UCSD-AML1 (cell line): ENCODE results near the gene GSG1L2.

Experiments
- DNase-seq: peaks from one replicate; lab custom pipeline; 2025; ENCODE audit not compliant: unreplicated experiment; lab: John Stamatoyannopoulos, UW

Gene GSG1L2

GRCh38 chr17:9821921-9822320, at the start of gene GSG1L2:
Gene GSG1L2, minus strand, starts transcription at chr17:9822079. Its CDS starts 8 bp downstream, at chr17:9822071.
- no peak for DNase-seq

GRCh38 chr17:9868552-9868951, 46.7 kb upstream of the GSG1L2 start:
- DNase-seq, result no peak

- no peak for DNase-seq
Observed at GRCh38 chr17:9865586-9865985, 43.7 kb upstream of the GSG1L2 start.

- DNase-seq, result no peak
Observed at GRCh38 chr17:9862949-9863348, 41.1 kb upstream of the GSG1L2 start.

- DNase-seq, result no peak
Observed at GRCh38 chr17:9862220-9862619, 40.3 kb upstream of the GSG1L2 start.

- no peak for DNase-seq
Observed at GRCh38 chr17:9860851-9861250, 39.0 kb upstream of the GSG1L2 start.

- no peak for DNase-seq
Observed at GRCh38 chr17:9859781-9860180, 37.9 kb upstream of the GSG1L2 start.

GRCh38 chr17:9855036-9855435, 33.2 kb upstream of the GSG1L2 start:
- DNase-seq, result no peak

- no peak for DNase-seq
Observed at GRCh38 chr17:9854255-9854654, 32.4 kb upstream of the GSG1L2 start.

- DNase-seq, result no peak
Observed at GRCh38 chr17:9850151-9850550, 28.3 kb upstream of the GSG1L2 start.

- DNase-seq, result no peak
Observed at GRCh38 chr17:9845306-9845705, 23.4 kb upstream of the GSG1L2 start.

GRCh38 chr17:9844153-9844552, 22.3 kb upstream of the GSG1L2 start:
- no peak for DNase-seq

GRCh38 chr17:9843152-9844010, 21.5 kb upstream of the GSG1L2 start:
- DNase-seq, result no peak

GRCh38 chr17:9842057-9842758, 20.3 kb upstream of the GSG1L2 start:
- DNase-seq, result no peak

GRCh38 chr17:9839433-9839832, 17.6 kb upstream of the GSG1L2 start:
- no peak for DNase-seq

GRCh38 chr17:9837551-9838471, 15.9 kb upstream of the GSG1L2 start:
- no peak for DNase-seq

- no peak for DNase-seq
Observed at GRCh38 chr17:9833922-9834321, 12.0 kb upstream of the GSG1L2 start.

GRCh38 chr17:9830711-9831110, 8.8 kb upstream of the GSG1L2 start:
- no peak for DNase-seq

- no peak for DNase-seq
Observed at GRCh38 chr17:9829343-9829742, 7.5 kb upstream of the GSG1L2 start.

- no peak for DNase-seq
Observed at GRCh38 chr17:9828296-9829295, 6.7 kb upstream of the GSG1L2 start.
